LNCaP clone FGC (cell line): ENCODE data around the gene ZNF587.
A peak's percentile ranks its signal among the peaks of the same experiment; 100 is the strongest.
"Not testable (repeated sequence)": the region's sequence is repeated elsewhere in the genome, so short reads cannot be mapped to it uniquely, and the experiment has no call there.

Experiments used
- DNase-seq: peaks from one replicate; pipeline ENCODE4 v3.0.0-alpha.2; 2011; ENCODE audit warnings: low read depth
- H3K4me3 ChIP-seq: 2 replicates; pipeline ENCODE4 v1.5.1; 2011; ENCODE audit warnings: mild to moderate bottlenecking, low read depth, low read length, control low read depth
- CTCF ChIP-seq: IDR thresholded peaks from 2 replicates; pipeline ENCODE4 v1.5.1; 2012; ENCODE audit warnings: mild to moderate bottlenecking; ENCODE audit not compliant: control insufficient read depth, insufficient read depth; ENCODE audit errors: extremely low read depth

ZNF587 gene

GRCh38 chr19:57830071-57830602, 19.5 kb upstream of the ZNF587 start, which contains the start of gene ZNF587B:
ZNF587B (plus strand) TSS chr19:57830299; CDS start chr19:57830529, 230 bp downstream.
- no peak for DNase-seq
- no peak within 1 kb of the TSS for H3K4me3 ChIP-seq
- TF ChIP-seq CTCF = peak; percentile 31; the same call in 1 of the 2 replicates

- not testable (repeated sequence) for H3K4me3 ChIP-seq, DNase-seq
These were observed 12.7 kb upstream of the ZNF587 start for GRCh38 chr19:57836991-57837390.

GRCh38 chr19:57838622-57839191, 11.0 kb upstream of the ZNF587 start:
- DNase-seq, H3K4me3 ChIP-seq: not testable (repeated sequence)

GRCh38 chr19:57841122-57841763, 8.4 kb upstream of the ZNF587 start:
- no peak for TF ChIP-seq CTCF
- no peak overlapping the region for H3K4me3 ChIP-seq
- DNase-seq = no peak

GRCh38 chr19:57847164-57847563, 2.5 kb upstream of the ZNF587 start:
- not testable (repeated sequence) for DNase-seq, H3K4me3 ChIP-seq

- H3K4me3 ChIP-seq = peak overlapping the region; percentile 83
- DNase-seq = not testable (repeated sequence)
These were observed 445 bp upstream of the ZNF587 start for GRCh38 chr19:57849162-57849665.

- peak overlapping the region; percentile 83 for H3K4me3 ChIP-seq
- TF ChIP-seq CTCF = no peak
- DNase-seq = peak; percentile 76
These were observed 926 bp downstream of the ZNF587 start for GRCh38 chr19:57850553-57851017.

- not testable (repeated sequence) for DNase-seq, H3K4me3 ChIP-seq
These were observed 2.3 kb downstream of the ZNF587 start for GRCh38 chr19:57851812-57852603.

GRCh38 chr19:57854117-57854516, 4.5 kb downstream of the ZNF587 start:
- not testable (repeated sequence) for H3K4me3 ChIP-seq, DNase-seq

GRCh38 chr19:57862351-57862750, 12.7 kb downstream of the ZNF587 start:
- not testable (repeated sequence) for H3K4me3 ChIP-seq, DNase-seq
